DLD1 (cell line): ENCODE results near the gene PLCXD3.

Source experiments
- in situ Hi-C: cut with HindIII; loops from 2 replicates; pipeline ENCODE4 v1.10.0; 2017; ENCODE audit warnings: low sequenced_read_pairs

PLCXD3 gene

GRCh38 chr5:41510176-41510831 lies at the start of gene PLCXD3:
PLCXD3 (minus strand) TSS chr5:41510601; CDS start chr5:41510526, 75 bp downstream.
- in situ Hi-C loops, result no loop called here

GRCh38 chr5:41559184-41559583 lies 48.8 kb upstream of the PLCXD3 start:
- in situ Hi-C loops, result no loop called here

DNA sequence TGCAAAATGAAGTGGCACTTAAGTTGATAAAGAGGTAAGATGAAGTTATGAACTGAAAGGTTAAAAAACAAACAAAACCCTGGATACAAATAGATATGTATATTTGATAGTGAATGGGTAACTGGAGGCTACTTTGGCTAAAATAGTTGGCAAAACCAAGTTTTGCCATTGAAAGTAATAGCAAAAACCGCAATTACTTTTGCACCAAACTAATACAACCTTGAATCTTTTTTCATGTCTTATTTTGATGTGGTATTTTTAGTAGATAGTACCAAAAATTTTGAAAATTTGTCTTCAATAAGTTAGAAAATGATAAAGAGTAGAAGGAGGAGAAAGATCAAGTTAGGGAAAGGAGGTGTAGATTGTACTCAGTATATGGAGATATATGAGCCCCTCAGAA lies 47.9 kb upstream of the PLCXD3 start:
- in situ Hi-C loops, result no loop called here

GRCh38 chr5:41547991-41548390 lies 37.6 kb upstream of the PLCXD3 start:
- in situ Hi-C loops, result no loop called here

- in situ Hi-C loops, result no loop called here
These were observed 31.8 kb upstream of the PLCXD3 start for GRCh38 chr5:41542183-41542582.

GRCh38 chr5:41539454-41539853 lies 29.1 kb upstream of the PLCXD3 start:
- in situ Hi-C loops, result no loop called here

DNA sequence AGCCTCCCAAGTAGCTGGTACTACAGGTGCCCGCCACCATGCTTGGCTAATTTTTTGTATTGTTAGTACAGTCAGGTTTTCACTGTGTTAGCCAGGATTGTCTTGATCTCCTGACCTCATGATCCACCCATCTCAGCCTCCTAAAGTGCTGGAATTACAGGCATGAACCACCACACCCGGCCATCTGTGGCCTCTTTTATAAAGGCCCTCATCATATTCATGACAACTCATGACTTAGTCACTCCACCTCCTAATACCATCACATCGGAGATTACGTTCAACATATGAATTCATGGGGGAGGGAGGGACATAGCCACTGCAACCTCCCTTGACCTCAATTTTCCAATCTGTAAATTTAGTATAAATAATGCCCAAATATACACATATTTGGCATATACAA lies 27.2 kb upstream of the PLCXD3 start:
- in situ Hi-C loops, result no loop called here

DNA sequence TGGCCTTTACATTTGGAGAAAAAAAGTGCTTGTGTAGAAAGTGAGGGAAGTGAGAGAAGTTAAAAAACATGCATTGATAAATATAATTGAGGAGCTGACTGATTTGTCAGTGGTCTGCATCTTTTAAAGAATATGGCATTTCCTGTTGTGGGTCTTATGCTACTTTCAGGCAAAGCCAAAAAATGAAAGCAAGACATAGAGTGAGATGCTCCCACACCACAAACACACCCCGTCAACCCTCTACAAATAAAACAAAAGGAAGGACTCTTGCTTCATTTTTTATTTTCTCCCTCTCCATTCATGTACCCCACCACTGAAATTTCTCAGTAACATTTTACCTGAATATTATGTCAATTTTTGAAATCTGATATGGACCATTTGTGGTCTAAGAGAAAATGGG lies 22.1 kb upstream of the PLCXD3 start:
- in situ Hi-C loops, result no loop called here

DNA sequence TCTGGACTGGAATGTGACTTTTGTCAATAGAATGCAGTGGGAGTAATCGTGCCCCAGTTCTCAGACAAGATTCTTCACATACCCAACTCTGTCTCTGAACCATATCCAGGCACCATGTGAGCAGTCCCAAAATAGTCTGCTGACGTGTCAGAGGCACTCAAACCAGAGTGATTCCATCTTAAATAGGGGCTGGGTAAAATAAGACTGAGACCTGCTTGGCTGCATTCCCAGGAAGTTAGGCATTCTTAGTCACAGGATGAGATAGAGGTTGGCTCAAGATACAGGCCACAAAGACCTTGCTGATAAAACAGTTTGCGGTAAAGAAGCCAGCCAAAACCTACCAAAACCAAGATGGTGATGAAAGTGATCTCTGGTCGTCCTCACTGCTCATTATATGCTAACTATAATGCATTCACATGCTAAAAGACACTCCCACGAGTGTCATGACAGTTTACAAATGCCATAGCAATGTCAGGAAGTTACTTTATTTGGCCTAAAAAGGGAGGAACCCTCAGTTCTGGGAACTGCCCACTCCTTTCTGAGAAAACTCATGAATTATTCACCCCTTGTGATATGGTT lies 16.9 kb upstream of the PLCXD3 start:
- in situ Hi-C loops, result no loop called here

DNA sequence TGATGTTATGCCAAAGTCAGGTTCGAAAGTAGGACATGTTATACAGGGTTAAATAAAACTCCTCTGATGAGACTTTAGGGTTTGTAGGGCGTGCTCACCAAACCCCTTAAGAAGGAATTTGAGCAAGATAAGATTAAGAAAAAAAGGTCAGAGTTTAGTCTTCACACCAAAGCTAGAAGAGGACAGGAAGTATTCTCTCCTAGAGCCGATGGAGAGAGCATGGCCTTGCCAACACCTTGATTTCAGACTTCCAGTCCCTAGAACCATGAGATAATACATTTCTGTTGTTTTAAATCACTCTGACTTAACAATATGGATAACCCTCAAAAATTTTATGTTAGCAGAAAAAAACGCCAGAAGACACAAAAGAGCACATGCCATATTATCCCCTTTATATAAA lies 16.3 kb upstream of the PLCXD3 start:
- in situ Hi-C loops, result no loop called here

GRCh38 chr5:41524174-41524573 lies 13.8 kb upstream of the PLCXD3 start:
- in situ Hi-C loops, result no loop called here

DNA sequence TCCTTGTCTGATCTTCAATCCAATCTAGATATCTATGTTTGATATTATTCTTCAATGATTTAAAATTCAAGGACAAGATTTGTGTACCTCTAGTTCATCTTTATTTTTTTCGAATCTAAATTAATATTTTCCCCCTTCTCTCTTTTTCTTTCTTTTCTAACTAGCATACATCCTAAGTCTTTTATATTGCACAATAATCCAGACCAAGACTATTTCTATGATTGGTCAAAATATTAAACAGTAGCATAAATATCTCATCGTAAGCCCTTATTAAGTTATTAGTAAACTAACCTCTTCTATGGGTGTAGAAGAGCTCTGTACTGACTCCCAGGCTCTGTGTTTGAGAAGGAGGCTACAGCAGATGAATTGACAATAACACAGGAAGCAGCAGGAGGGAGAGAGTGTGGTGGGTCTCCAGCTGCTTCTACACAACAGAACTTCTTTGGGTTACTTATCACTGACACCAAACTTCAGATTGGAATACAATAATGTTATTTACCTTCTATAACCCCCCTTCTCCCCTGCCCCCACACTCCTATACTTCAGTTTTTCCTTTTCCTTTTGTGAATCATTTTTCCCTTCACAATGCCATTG lies 11.9 kb upstream of the PLCXD3 start:
- in situ Hi-C loops, result no loop called here

DNA sequence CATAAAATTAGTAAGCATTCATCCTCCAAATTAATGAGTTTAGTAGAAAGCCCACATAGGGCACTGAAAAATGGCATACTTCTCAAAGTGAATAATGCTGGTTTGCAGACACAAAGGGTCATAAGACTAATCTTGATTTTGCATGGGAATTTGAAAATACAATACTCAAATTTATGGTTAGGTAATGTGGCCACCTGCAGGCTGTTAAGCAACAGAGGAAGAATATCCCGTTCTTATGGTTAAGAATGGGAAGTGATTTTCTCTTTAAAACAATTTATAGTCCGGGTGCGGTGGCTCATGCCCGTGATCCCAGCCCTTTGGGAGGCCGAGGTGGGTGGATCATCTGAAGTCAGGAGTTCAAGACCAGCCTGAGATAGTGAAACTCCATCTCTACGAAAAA lies 9.4 kb upstream of the PLCXD3 start:
- in situ Hi-C loops, result no loop called here

- in situ Hi-C loops, result no loop called here
These were observed 7.5 kb upstream of the PLCXD3 start for GRCh38 chr5:41517909-41518308.

- in situ Hi-C loops, result no loop called here
These were observed 840 bp upstream of the PLCXD3 start for GRCh38 chr5:41511241-41511640.

DNA sequence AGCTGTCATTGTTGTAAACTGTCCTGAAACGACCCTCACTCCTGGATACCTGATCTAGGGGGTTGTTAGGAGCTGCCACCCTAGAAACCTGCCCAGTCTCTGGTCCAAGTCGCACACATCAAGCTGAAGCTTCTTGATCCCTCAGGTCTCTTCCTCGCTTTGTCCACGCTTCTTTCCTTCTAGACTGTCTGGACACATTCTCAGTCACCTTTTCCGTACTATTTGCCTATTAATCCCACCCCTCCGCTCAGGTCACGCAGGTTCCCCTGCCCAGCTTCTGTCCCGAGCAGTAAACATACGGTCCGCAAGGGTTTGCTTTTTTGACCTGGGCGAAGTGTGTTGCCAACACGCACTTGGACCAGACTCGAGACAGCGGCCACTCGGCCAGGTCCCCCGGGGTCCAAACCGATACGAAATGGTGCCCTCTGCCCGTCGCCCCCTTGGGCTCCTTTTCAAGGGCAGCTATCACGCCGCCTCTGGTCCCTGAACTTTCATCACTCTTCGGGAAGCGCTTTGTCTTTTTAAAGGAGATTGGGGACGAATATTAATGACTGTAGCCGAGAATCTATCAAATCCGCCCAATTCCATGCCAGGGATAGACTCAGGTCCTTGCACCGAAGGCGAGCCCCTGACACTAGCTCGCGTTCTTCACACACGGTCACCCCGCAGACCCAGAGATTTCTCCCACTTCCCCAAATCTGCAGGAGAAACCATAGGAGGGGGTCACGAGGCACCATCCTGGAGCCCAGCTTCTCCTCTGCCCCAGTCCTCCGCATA lies 814 bp downstream of the PLCXD3 start:
- in situ Hi-C loops, result no loop called here

GRCh38 chr5:41508696-41509398 lies 1.6 kb downstream of the PLCXD3 start:
- in situ Hi-C loops, result no loop called here

DNA sequence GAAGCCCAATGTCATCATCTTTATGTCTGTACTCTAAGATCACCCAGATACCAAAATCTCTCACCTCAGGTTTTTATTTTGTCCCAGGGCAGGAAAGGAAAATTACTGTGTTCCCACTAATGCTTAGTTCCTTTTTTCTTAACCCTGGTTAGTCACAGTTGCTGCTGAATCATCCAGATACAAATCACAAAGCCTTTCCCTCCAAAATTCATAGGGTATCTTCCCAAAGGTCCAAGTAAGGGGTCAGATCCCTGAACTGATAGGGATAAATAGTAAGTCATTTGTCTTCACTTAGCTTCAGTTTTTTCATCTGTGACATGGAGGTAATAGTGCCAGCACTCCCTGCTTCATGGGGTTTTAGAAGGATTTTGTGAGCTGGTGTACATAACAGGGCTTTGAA lies 2.2 kb downstream of the PLCXD3 start:
- in situ Hi-C loops, result no loop called here

DNA sequence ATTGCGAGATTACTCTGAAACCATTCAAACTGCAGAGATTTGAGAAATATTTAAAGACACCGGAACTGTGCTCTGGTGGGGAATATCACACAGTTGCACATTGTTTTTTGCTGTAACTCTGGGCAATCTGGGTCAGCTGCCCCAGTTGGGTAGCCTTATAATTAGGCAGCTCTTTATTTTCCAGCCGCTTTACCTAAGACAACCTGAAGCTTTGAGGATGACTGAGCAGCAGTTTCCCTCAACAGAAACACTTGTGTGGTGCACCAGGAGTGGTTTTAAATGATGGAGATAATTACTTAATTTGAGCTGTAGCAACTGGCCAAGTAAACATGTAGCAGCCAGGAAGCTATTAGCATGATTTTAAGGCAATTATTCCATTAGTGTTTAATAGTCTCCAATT lies 2.9 kb downstream of the PLCXD3 start:
- in situ Hi-C loops, result no loop called here

- in situ Hi-C loops, result no loop called here
These were observed 6.5 kb downstream of the PLCXD3 start for GRCh38 chr5:41503860-41504259.

DNA sequence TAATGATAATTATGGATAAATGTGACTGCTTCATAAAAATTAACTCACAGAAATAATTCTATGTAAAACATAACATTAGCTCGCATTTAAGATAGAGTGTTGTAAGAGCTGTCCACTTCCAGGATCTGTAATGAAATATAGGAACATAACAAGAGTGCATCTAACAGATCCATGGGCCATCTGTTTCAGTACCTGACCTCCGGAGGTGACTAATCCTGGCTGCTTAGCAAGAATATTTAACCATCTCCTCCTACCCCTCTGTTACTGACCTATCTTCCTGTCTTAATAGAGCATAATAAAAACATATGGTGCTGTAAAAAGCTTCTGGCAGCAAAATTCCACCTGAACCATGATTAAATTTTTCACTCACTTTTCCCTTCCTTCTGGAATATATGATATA lies 7.1 kb downstream of the PLCXD3 start:
- in situ Hi-C loops, result no loop called here
